SU-DHL-6 (cell line): ENCODE results near the gene OTUD7B.

ENCODE experiments used
- EZH2phosphoT487 ChIP-seq: fragments of 200-600 bp; sonication (generic), shearing (Covaris generic); conservative IDR thresholded peaks from 2 replicates; pipeline ENCODE4 v1.6.1; 2018; ENCODE audit warnings: mild to moderate bottlenecking, antibody characterized with exemption, low read length, moderate library complexity, mixed read lengths
- TF ChIP-seq, protein P1 (sequence below): fragments of 200-600 bp; sonication (generic); IDR thresholded peaks from one replicate; pipeline ENCODE4 v1.5.1; 2017; ENCODE audit warnings: antibody characterized with exemption, mild to moderate bottlenecking, low read length, moderate library complexity; ENCODE audit not compliant: insufficient read depth, poor library complexity, severe bottlenecking

GRCh38 chr1:150049926-150050325 lies 39.4 kb upstream of the OTUD7B start:
- TF ChIP-seq, protein P1, sequence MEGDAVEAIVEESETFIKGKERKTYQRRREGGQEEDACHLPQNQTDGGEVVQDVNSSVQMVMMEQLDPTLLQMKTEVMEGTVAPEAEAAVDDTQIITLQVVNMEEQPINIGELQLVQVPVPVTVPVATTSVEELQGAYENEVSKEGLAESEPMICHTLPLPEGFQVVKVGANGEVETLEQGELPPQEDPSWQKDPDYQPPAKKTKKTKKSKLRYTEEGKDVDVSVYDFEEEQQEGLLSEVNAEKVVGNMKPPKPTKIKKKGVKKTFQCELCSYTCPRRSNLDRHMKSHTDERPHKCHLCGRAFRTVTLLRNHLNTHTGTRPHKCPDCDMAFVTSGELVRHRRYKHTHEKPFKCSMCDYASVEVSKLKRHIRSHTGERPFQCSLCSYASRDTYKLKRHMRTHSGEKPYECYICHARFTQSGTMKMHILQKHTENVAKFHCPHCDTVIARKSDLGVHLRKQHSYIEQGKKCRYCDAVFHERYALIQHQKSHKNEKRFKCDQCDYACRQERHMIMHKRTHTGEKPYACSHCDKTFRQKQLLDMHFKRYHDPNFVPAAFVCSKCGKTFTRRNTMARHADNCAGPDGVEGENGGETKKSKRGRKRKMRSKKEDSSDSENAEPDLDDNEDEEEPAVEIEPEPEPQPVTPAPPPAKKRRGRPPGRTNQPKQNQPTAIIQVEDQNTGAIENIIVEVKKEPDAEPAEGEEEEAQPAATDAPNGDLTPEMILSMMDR: no peak
- no peak for TF ChIP-seq EZH2phosphoT487
